GM12874 (cell line): ENCODE measurements around the gene PAOX.

Source experiments
- CTCF ChIP-seq: IDR thresholded peaks from 2 replicates; pipeline ENCODE4 v1.5.1; 2011; ENCODE audit warnings: low read depth, mild to moderate bottlenecking, control low read depth, low read length, moderate library complexity; ENCODE audit not compliant: insufficient read depth

Gene PAOX

GRCh38 chr10:133344236-133344635 lies 34.8 kb upstream of the PAOX start:
- TF ChIP-seq CTCF: no peak

- TF ChIP-seq CTCF: no peak
These were observed 32.6 kb upstream of the PAOX start for GRCh38 chr10:133346413-133346812.

- no peak for TF ChIP-seq CTCF
These were observed 31.1 kb upstream of the PAOX start for GRCh38 chr10:133347710-133348517.

- TF ChIP-seq CTCF: no peak
These were observed 29.9 kb upstream of the PAOX start for GRCh38 chr10:133349160-133349568.

- TF ChIP-seq CTCF: no peak
These were observed 29.5 kb upstream of the PAOX start for GRCh38 chr10:133349577-133350011.

GRCh38 chr10:133350283-133350949 lies 28.6 kb upstream of the PAOX start:
- no peak for TF ChIP-seq CTCF

- no peak for TF ChIP-seq CTCF
These were observed 28.1 kb upstream of the PAOX start for GRCh38 chr10:133350950-133351329.
